H1 (cell line): ENCODE data around the gene KRT4. TPM values are rescaled to one million over a fixed set of nuclear protein-coding genes. Genes with fewer than 3 reads are reported as not detected.

Experiments
- CTCF ChIA-PET: fragments of 300-600 bp; sonication (Branson Sonifier 250); formaldehyde crosslinking; loops from one replicate; lab custom pipeline; 2021; ENCODE audit not compliant: partially characterized antibody; lab: Charles Lee
- POLR2A ChIA-PET: fragments of 300-600 bp; sonication (Branson Sonifier 250); formaldehyde crosslinking; loops from one replicate; lab custom pipeline; 2021; ENCODE audit warnings: inconsistent platforms; ENCODE audit not compliant: partially characterized antibody; lab: Charles Lee
- DNase-seq, 2 experiments: peaks; one replicate each; pipeline versions ENCODE4 v3.0.0 to v3.0.0-alpha.2; 2010 to 2022; ENCODE audit warnings: low spot score in 2 of 2, low read depth in 1 of 2, mixed read lengths in 1 of 2
- FAIRE-seq: peaks from 2 replicates; lab custom pipeline; 2011; peaks lifted over from hg19 to GRCh38; lab: Jason Lieb, UNC
- H2AFZ ChIP-seq: 2 replicates; pipeline ENCODE4 v1.8.1; 2012; ENCODE audit warnings: low read length, inconsistent platforms
- H2AK5ac ChIP-seq: 2 replicates; pipeline ENCODE4 v1.6.1; 2013; ENCODE audit warnings: low read depth, low read length
- H2BK120ac ChIP-seq: replicated peaks from 2 replicates; pipeline ENCODE3; 2013; ENCODE audit warnings: low read depth, low read length, inconsistent platforms
- H2BK12ac ChIP-seq: 2 replicates; pipeline ENCODE4 v1.6.1; 2013; ENCODE audit warnings: low read depth, low read length
- H2BK15ac ChIP-seq: 2 replicates; pipeline ENCODE4 v1.6.1; 2013; ENCODE audit warnings: low read length
- H2BK20ac ChIP-seq: 2 replicates; pipeline ENCODE4 v1.6.1; 2013; ENCODE audit warnings: low read length
- H2BK5ac ChIP-seq: 2 replicates; pipeline ENCODE4 v1.6.1; 2013; ENCODE audit warnings: low read depth, low read length
- H3K14ac ChIP-seq: 2 replicates; pipeline ENCODE4 v1.6.1; 2013; ENCODE audit warnings: inconsistent platforms; ENCODE audit not compliant: insufficient read length
- H3K18ac ChIP-seq: 2 replicates; pipeline ENCODE4 v1.6.1; 2013; ENCODE audit warnings: low read length; ENCODE audit errors: extremely low read depth
- H3K23ac ChIP-seq: 2 replicates; pipeline ENCODE4 v1.6.1; 2013; ENCODE audit warnings: inconsistent platforms; ENCODE audit not compliant: insufficient read length
- H3K23me2 ChIP-seq: 2 replicates; pipeline ENCODE4 v1.6.1; 2013; ENCODE audit warnings: low read depth, low read length
- H3K27ac ChIP-seq: 2 replicates; pipeline ENCODE4 v1.6.1; 2011; ENCODE audit warnings: low read depth, low read length, inconsistent platforms
- H3K27me3 ChIP-seq, 4 experiments: replicated peaks in 1 of 4; 1 replicate in 1 of 4; 2 replicates in 3 of 4; pipeline versions ENCODE4 v1.6.1 to v1.8.1; 2011 to 2013; ENCODE audit warnings: low read length in 3 of 4, mild to moderate bottlenecking in 3 of 4, inconsistent platforms in 2 of 4, mixed read lengths in 2 of 4, moderate library complexity in 1 of 4; ENCODE audit not compliant: control insufficient read depth in 3 of 4, insufficient read depth in 3 of 4; ENCODE audit errors: extremely low read depth in 1 of 4
- H3K36me3 ChIP-seq, 4 experiments: 2 replicates each; pipeline versions ENCODE4 v1.6.1 to v1.8.1; 2011 to 2013; ENCODE audit warnings: mild to moderate bottlenecking in 4 of 4, low read length in 3 of 4, moderate library complexity in 2 of 4, control low read depth in 1 of 4, inconsistent platforms in 1 of 4; ENCODE audit not compliant: insufficient read depth in 4 of 4, control insufficient read depth in 2 of 4
- H3K4ac ChIP-seq: replicated peaks from 2 replicates; pipeline ENCODE3; 2013; ENCODE audit warnings: low read length, low read depth, mixed read lengths, inconsistent platforms; ENCODE audit not compliant: insufficient read length
- H3K4me1 ChIP-seq, 4 experiments: replicated peaks in 1 of 4; 1 replicate in 1 of 4; 2 replicates in 3 of 4; pipeline versions ENCODE4 v1.6.1 to v1.8.1; 2011 to 2013; ENCODE audit warnings: low read length in 3 of 4, inconsistent platforms in 2 of 4, mixed read lengths in 1 of 4; ENCODE audit not compliant: insufficient read depth in 4 of 4, control insufficient read depth in 3 of 4
- H3K4me2 ChIP-seq, 2 experiments: 2 replicates each; pipeline versions ENCODE4 v1.6.1 to v1.8.1; 2011 to 2013; ENCODE audit warnings: low read depth in 2 of 2, low read length in 2 of 2, control low read depth in 1 of 2, inconsistent platforms in 1 of 2, mild to moderate bottlenecking in 1 of 2; ENCODE audit not compliant: insufficient read depth in 1 of 2
- H3K4me3 ChIP-seq, 4 experiments: fragments of 200-600, 300-600 bp in 1 of 4; sonication (generic), shearing (Covaris generic), sonication (Bioruptor Twin) in 1 of 4; 2 replicates each; pipeline versions ENCODE4 v1.5.1 to v1.8.1; 2011 to 2016; ENCODE audit warnings: low read length in 4 of 4, low read depth in 3 of 4, control low read depth in 2 of 4, inconsistent platforms in 2 of 4, mild to moderate bottlenecking in 2 of 4, mixed read lengths in 1 of 4, moderate library complexity in 1 of 4; ENCODE audit not compliant: insufficient read depth in 2 of 4; ENCODE audit errors: extremely low read depth in 1 of 4
- H3K56ac ChIP-seq: replicated peaks from 2 replicates; pipeline ENCODE3; 2013; ENCODE audit warnings: low read depth, mild to moderate bottlenecking, mixed read lengths, low read length, inconsistent platforms; ENCODE audit not compliant: insufficient read length
- H3K79me1 ChIP-seq: 2 replicates; pipeline ENCODE4 v1.6.1; 2013; ENCODE audit warnings: low read depth, low read length, control low read depth
- H3K79me2 ChIP-seq, 2 experiments: 2 replicates each; pipeline versions ENCODE4 v1.6.1 to v1.8.1; 2012 to 2013; ENCODE audit warnings: low read length in 2 of 2, mild to moderate bottlenecking in 2 of 2, inconsistent platforms in 1 of 2; ENCODE audit not compliant: insufficient read depth in 2 of 2, control insufficient read depth in 1 of 2
- H3K9ac ChIP-seq, 4 experiments: replicated peaks in 1 of 4; 1 replicate in 1 of 4; 2 replicates in 3 of 4; pipeline versions ENCODE4 v1.6.1 to v1.8.1; 2011 to 2013; ENCODE audit warnings: low read depth in 3 of 4, low read length in 3 of 4, control low read depth in 2 of 4, mild to moderate bottlenecking in 2 of 4, moderate library complexity in 2 of 4, inconsistent platforms in 1 of 4; ENCODE audit errors: extremely low read depth in 1 of 4
- H3K9me3 ChIP-seq, 2 experiments: 2 replicates each; pipeline versions ENCODE4 v1.6.1 to v1.8.1; 2012 to 2013; ENCODE audit warnings: mild to moderate bottlenecking in 2 of 2, moderate library complexity in 2 of 2, control low read depth in 1 of 2, inconsistent platforms in 1 of 2, low read depth in 1 of 2, low read length in 1 of 2, mixed read lengths in 1 of 2; ENCODE audit not compliant: insufficient read depth in 2 of 2
- H4K20me1 ChIP-seq, 2 experiments: replicated peaks in 1 of 2; 2 replicates each; pipeline versions ENCODE3 to v1.8.1; 2011 to 2013; ENCODE audit warnings: inconsistent platforms in 2 of 2, low read length in 2 of 2, mild to moderate bottlenecking in 1 of 2; ENCODE audit not compliant: insufficient read depth in 2 of 2, control insufficient read depth in 1 of 2
- H4K5ac ChIP-seq: 2 replicates; pipeline ENCODE4 v1.6.1; 2013; ENCODE audit warnings: low read length, low read depth, mixed read lengths, inconsistent platforms; ENCODE audit not compliant: insufficient read length
- H4K8ac ChIP-seq: 2 replicates; pipeline ENCODE4 v1.8.0; 2013; ENCODE audit warnings: mild to moderate bottlenecking, moderate library complexity, low read length, inconsistent platforms; ENCODE audit not compliant: insufficient read depth; ENCODE audit errors: extremely low read depth
- H4K91ac ChIP-seq: replicated peaks from 2 replicates; pipeline ENCODE3; 2013; ENCODE audit warnings: low read length, mixed read lengths, inconsistent platforms; ENCODE audit not compliant: insufficient read length
- BCL11A ChIP-seq, 2 experiments: IDR thresholded peaks; one replicate each; pipeline ENCODE4 v1.6.1; 2011; ENCODE audit warnings: low read depth in 2 of 2, low read length in 2 of 2, mild to moderate bottlenecking in 2 of 2
- CTBP2 ChIP-seq: IDR thresholded peaks from 2 replicates; pipeline ENCODE4 v1.7.0; 2011; ENCODE audit warnings: borderline replicate concordance, mild to moderate bottlenecking, moderate library complexity, mixed read lengths, low read length; ENCODE audit not compliant: insufficient read depth, insufficient read length
- EGR1 ChIP-seq: IDR thresholded peaks from 2 replicates; pipeline ENCODE4 v1.6.1; 2011; ENCODE audit warnings: low read depth, low read length, borderline replicate concordance
- JUND ChIP-seq: IDR thresholded peaks from 2 replicates; pipeline ENCODE4 v1.6.1; 2011; ENCODE audit warnings: mild to moderate bottlenecking, improper control_type of control experiment, low read length
- POU5F1 ChIP-seq: IDR thresholded peaks from 2 replicates; pipeline ENCODE4 v1.6.1; 2011; ENCODE audit warnings: low read depth, mild to moderate bottlenecking, low read length, moderate library complexity
- RAD21 ChIP-seq, 2 experiments: IDR thresholded peaks in 1 of 2; conservative IDR thresholded peaks in 1 of 2; 2 replicates each; pipeline ENCODE4 v1.6.1; 2011; ENCODE audit warnings: low read depth in 2 of 2, low read length in 2 of 2, improper control_type of control experiment in 1 of 2, inconsistent platforms in 1 of 2, mild to moderate bottlenecking in 1 of 2, moderate library complexity in 1 of 2
- RNF2 ChIP-seq: fragments of 200-900, 300-1000 bp; sonication (generic); IDR thresholded peaks from 2 replicates; pipeline ENCODE4 v1.7.1; 2016; ENCODE audit warnings: borderline replicate concordance, low read depth, mild to moderate bottlenecking, antibody characterized with exemption, low read length; ENCODE audit not compliant: poor library complexity, severe bottlenecking; ENCODE audit errors: missing control alignments
- RXRA ChIP-seq: IDR thresholded peaks from 2 replicates; pipeline ENCODE4 v1.6.1; 2011; ENCODE audit warnings: low read depth, mild to moderate bottlenecking, low read length, moderate library complexity; ENCODE audit not compliant: insufficient read depth
- SRF ChIP-seq: IDR thresholded peaks from 2 replicates; pipeline ENCODE4 v1.6.1; 2011; ENCODE audit warnings: mild to moderate bottlenecking, low read depth, low read length, moderate library complexity
- TAF1 ChIP-seq: IDR thresholded peaks from 2 replicates; pipeline ENCODE4 v1.6.1; 2011; ENCODE audit warnings: mild to moderate bottlenecking, low read depth, low read length
- USF2 ChIP-seq: IDR thresholded peaks from 2 replicates; pipeline ENCODE4 v1.6.1; 2011; ENCODE audit warnings: low read length, improper control_type of control experiment
- WGBS, 2 experiments: shearing (Covaris generic) in 1 of 2; methylation state at CpG; one replicate each; pipeline versions ENCODE4 v1.1.6 to v1.1.7; 2013 to 2015; ENCODE audit warnings: low lambda C conversion rate in 2 of 2, mixed read lengths in 2 of 2, inconsistent platforms in 1 of 2, low coverage in 1 of 2, missing lambda C conversion rate in 1 of 2; ENCODE audit not compliant: insufficient replicate concordance in 2 of 2, insufficient coverage in 1 of 2, insufficient read length in 1 of 2; ENCODE audit errors: extremely low coverage in 1 of 2, missing lambda C conversion rate in 1 of 2; 5-methylcytosine and 5-hydroxymethylcytosine counted together
- polyA plus RNA-seq, 7 experiments: library from polyadenylated mRNA; depleted of rRNA in 3 of 7; stranded (reverse) in 5 of 7; unstranded in 2 of 7; fragments of >200 nt in 5 of 7; fragments of 200-250 nt in 2 of 7; gene quantifications; 1 replicate in 5 of 7; 2 replicates in 1 of 7; 4 replicates in 1 of 7; pipeline versions ENCODE4 v1.2.1 to v1.2.3, GENCODE V29; 2011 to 2013; ENCODE audit warnings: missing spikeins in 2 of 7, mixed read lengths in 2 of 7
- total RNA-seq: library from RNA; stranded (reverse); fragmentation: NEBNext Ultra II Directional; extraction: Animal tissue kit (Norgen Biotek cat#: 25700); gene quantifications from 2 replicates; pipeline ENCODE4 v1.2.1, GENCODE V29; 2021
- TF ChIP-seq, protein P1 (sequence below): IDR thresholded peaks from 2 replicates; pipeline ENCODE4 v1.6.1; 2012; ENCODE audit warnings: inconsistent platforms

Gene KRT4
- total and polyA plus RNA-seq, 2 of the 8 experiments (the other 6 are each of a cell fraction or from before 2014, with no cell fraction given), result not detected

DNA sequence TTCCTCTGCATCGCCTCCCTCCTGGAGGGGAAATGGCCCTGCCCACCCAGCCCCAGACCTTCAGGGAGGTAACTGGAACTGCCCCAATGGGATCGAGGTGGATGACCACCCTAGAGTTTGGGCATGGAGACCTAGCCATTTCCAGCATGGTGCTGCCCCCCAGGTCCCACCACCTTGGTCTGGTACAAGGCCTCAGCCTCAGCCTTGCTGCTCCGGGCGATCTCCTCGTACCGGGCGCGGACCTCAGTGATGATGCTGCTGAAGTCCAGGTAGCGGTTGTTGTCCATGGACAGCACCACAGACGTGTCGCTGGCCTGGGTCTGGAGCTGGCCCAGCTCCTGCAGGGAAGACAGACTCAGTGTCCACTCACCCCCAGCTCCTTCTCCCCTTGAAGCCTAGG, 30.5 kb upstream of the KRT4 start:
- no peaks in the 10 kb centered on the region for H3K79me2 ChIP-seq
- no peak overlapping the region for H3K18ac ChIP-seq
- no peak overlapping the region for H3K23ac ChIP-seq
- no peaks in the 10 kb centered on the region for H3K23me2 ChIP-seq
- H4K8ac ChIP-seq, result no peak overlapping the region
- no peak overlapping the region for H3K56ac ChIP-seq
- no peaks in the 10 kb centered on the region for H3K79me1 ChIP-seq
- no peak overlapping the region for H4K5ac ChIP-seq
- H3K4me2 ChIP-seq, result no peak overlapping the region
- H3K4me1 ChIP-seq, result no peaks in the 10 kb centered on the region
- no peak overlapping the region for H2BK12ac ChIP-seq
- no peak for DNase-seq
- H3K36me3 ChIP-seq, result no peaks in the 10 kb centered on the region
- H4K20me1 ChIP-seq, result no peaks in the 10 kb centered on the region
- ChIA-PET POLR2A (no interaction called here), CTCF (interaction anchor here (0.6 to 1.6 kb wide), 2 partner anchors 22 to 446 kb away, joined by 4 read pairs; no protein-coding TSS in a partner anchor)
- H2BK5ac ChIP-seq, result no peak overlapping the region
- H2BK20ac ChIP-seq, result no peak overlapping the region
- H2BK15ac ChIP-seq, result no peak overlapping the region
- H2AK5ac ChIP-seq, result no peak overlapping the region
- H3K9me3 ChIP-seq, result no peaks in the 10 kb centered on the region; a peak in 1 of 4 replicates
- no peak overlapping the region for H3K9ac ChIP-seq
- no peak overlapping the region for H3K14ac ChIP-seq
- H2AFZ ChIP-seq, result no peak overlapping the region
- H3K4ac ChIP-seq, result no peak overlapping the region
- no peak overlapping the region for H4K91ac ChIP-seq
- no peaks in the 10 kb centered on the region for H3K27me3 ChIP-seq
- no peak overlapping the region for H3K27ac ChIP-seq
- H3K4me3 ChIP-seq, result no peak overlapping the region
- no peak overlapping the region for H2BK120ac ChIP-seq
- 87% methylated on average over 10 of the region's 11 CpGs; no CpG with 5 or more reads in 1 of the 2 experiments for WGBS, 2 experiments
- FAIRE-seq, result no peak
- TF ChIP-seq EGR1 (no peak), USF2 (no peak), SRF (no peak), BCL11A (IDR thresholded peaks at IDR 0.05; ENCODE audit: low read depth in 2 of 2, low read length in 2 of 2) (no peak), RXRA (no peak), POU5F1 (no peak), RAD21 (IDR thresholded peaks at IDR 0.05 in 1 of 2, conservative IDR thresholded peaks at IDR 0.05 in 1 of 2; ENCODE audit: low read depth in 2 of 2, low read length in 2 of 2) (no peak), RNF2 (no peak), CTBP2 (no peak), TAF1 (no peak), JUND (no peak)
- TF ChIP-seq, protein P1, sequence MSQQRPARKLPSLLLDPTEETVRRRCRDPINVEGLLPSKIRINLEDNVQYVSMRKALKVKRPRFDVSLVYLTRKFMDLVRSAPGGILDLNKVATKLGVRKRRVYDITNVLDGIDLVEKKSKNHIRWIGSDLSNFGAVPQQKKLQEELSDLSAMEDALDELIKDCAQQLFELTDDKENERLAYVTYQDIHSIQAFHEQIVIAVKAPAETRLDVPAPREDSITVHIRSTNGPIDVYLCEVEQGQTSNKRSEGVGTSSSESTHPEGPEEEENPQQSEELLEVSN, result no peak
